HUES48 (cell line): ENCODE results near the gene DNHD1.
A peak's percentile ranks its signal among the peaks of the same experiment; 100 is the strongest.

Source experiments
- H3K27ac ChIP-seq: one replicate; pipeline ENCODE4 v1.7.0; 2013; ENCODE audit warnings: low read depth, low read length, inconsistent platforms
- H3K27me3 ChIP-seq: 2 replicates; pipeline ENCODE4 v1.6.1; 2013; ENCODE audit warnings: mild to moderate bottlenecking, low read length; ENCODE audit not compliant: control insufficient read depth, insufficient read depth
- H3K36me3 ChIP-seq: 2 replicates; pipeline ENCODE4 v1.6.1; 2013; ENCODE audit warnings: low read length; ENCODE audit not compliant: control insufficient read depth, insufficient read depth
- H3K4me1 ChIP-seq: 2 replicates; pipeline ENCODE4 v1.6.1; 2013; ENCODE audit warnings: mild to moderate bottlenecking, low read length; ENCODE audit not compliant: control insufficient read depth, insufficient read depth
- H3K4me3 ChIP-seq: 2 replicates; pipeline ENCODE4 v1.5.1; 2013; ENCODE audit warnings: mild to moderate bottlenecking, low read depth, low read length
- H3K9ac ChIP-seq: 2 replicates; pipeline ENCODE4 v1.6.1; 2013; ENCODE audit warnings: mild to moderate bottlenecking, low read depth, low read length, moderate library complexity
- H3K9me3 ChIP-seq: 2 replicates; pipeline ENCODE4 v1.6.1; 2013; ENCODE audit warnings: low read length; ENCODE audit not compliant: control insufficient read depth, insufficient read depth

The DNHD1 gene

DNA sequence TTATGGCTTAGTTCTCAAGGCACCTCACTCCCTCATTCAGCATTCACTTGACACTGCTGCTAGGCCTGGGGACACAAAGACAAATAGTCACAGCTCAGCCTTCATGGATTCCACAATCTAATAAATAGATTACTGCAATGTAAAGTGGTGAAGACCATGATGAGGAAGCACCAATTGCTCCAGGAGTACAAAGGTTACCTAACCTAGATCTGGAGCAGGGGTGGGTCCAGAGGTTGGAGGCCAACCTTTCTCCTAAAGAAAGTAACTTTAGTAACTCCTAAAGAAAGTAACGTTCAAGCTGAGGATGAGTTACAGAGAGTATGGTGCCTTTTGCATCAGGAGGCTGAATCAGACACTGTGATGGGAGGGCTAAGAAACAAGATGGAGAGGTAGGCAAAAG lies 27.5 kb upstream of the DNHD1 start:
- H3K36me3 ChIP-seq = no peaks in the 10 kb centered on the region
- no peaks in the 10 kb centered on the region for H3K9me3 ChIP-seq
- H3K9ac ChIP-seq = no peak overlapping the region
- H3K27ac ChIP-seq = no peak overlapping the region
- H3K4me1 ChIP-seq = peaks cover 18% of the 10 kb centered on the region
- H3K4me3 ChIP-seq = no peak overlapping the region
- H3K27me3 ChIP-seq = peaks cover 2% of the 10 kb centered on the region; the same call in 1 of the 2 replicates

DNA sequence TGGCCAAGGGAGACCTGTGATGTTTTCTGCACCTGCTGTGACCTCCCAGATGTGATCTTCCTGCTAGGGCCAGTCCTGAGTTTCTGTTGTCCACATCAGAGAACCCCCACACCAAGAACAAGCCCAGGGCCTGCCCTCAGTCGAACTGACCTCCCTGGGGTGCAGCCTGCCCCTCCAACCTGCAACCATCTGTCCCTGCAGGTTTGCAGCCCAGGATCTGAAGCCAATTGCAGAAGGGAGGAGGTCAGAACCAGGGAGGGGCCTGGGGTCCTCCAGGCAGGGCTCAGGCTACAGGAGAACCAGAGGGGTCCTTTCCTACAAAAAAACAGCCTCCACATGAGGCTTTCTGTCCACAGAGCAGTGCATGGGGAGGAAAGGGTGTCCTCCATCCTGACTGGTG lies 24.1 kb upstream of the DNHD1 start:
- H3K27ac ChIP-seq = no peak overlapping the region
- H3K9ac ChIP-seq = no peak overlapping the region
- H3K4me1 ChIP-seq = peaks cover 27% of the 10 kb centered on the region
- H3K4me3 ChIP-seq = peak overlapping the region; percentile 92; the same call in 1 of the 2 replicates
- no peaks in the 10 kb centered on the region for H3K9me3 ChIP-seq
- H3K36me3 ChIP-seq = peaks cover 15% of the 10 kb centered on the region
- peaks cover 2% of the 10 kb centered on the region; the same call in 1 of the 2 replicates for H3K27me3 ChIP-seq

GRCh38 chr11:6473451-6474412 lies 23.3 kb upstream of the DNHD1 start, which contains the start of gene TRIM3:
Gene TRIM3, minus strand, starts transcription at chr11:6473941. Its CDS starts 8,246 bp downstream, at chr11:6465695.
- peaks cover 25% of the 10 kb centered on the region for H3K4me1 ChIP-seq
- peak within 1 kb of the TSS; percentile 92 for H3K4me3 ChIP-seq
- no peaks in the 10 kb centered on the region for H3K9me3 ChIP-seq
- peak within 1 kb of the TSS; percentile 86 for H3K27ac ChIP-seq
- H3K9ac ChIP-seq = peak within 1 kb of the TSS; percentile 73
- H3K27me3 ChIP-seq = peaks cover 2% of the 10 kb centered on the region; the same call in 1 of the 2 replicates
- peaks cover 22% of the 10 kb centered on the region for H3K36me3 ChIP-seq

- peak overlapping the region; percentile 86 for H3K27ac ChIP-seq
- peak overlapping the region; percentile 73 for H3K9ac ChIP-seq
Observed at GRCh38 chr11:6474413-6474792, 22.7 kb upstream of the DNHD1 start.

DNA sequence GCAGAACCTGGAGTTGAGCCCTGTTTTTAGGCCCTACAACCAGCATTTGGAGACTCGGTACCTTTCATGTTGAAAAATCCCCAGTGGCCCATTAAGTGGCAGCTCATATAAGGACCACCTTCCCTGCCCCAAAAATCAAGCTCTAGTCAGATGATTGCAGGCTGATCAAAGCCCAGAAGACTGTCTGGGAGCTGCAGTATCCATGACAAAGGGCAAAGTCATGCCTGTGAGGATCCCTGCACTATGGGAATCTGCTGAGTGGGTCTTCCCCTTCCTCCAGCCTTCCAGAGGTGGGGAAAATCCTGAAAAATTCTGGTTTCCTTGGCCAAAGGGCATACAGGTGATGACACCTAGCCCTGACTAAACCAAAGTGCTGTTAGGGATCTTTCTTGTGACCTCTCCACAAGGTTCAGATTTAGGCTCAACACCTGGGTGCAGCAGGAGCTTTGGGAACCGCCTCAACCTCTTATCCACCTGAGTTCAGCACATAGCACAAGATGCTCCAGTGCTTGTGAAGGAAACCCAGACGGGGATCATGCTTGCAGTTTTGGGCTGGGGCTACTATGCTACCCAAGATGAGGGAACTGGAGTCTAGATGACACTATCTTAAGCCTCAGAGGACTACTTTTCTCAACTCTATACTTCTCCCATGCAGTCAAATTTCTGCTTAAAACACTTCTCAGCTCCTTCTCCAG lies 22.1 kb upstream of the DNHD1 start:
- no peak overlapping the region for H3K9ac ChIP-seq
- H3K4me3 ChIP-seq = peak overlapping the region; percentile 67
- no peaks in the 10 kb centered on the region for H3K9me3 ChIP-seq
- H3K36me3 ChIP-seq = peaks cover 35% of the 10 kb centered on the region
- peaks cover 18% of the 10 kb centered on the region for H3K4me1 ChIP-seq
- peak overlapping the region; percentile 86 for H3K27ac ChIP-seq
- peaks cover 2% of the 10 kb centered on the region; the same call in 1 of the 2 replicates for H3K27me3 ChIP-seq

More at GRCh38 chr11:6474413-6474792, 22.7 kb upstream of the DNHD1 start:
- Histone ChIP-seq H3K4me3 (peak overlapping the region; percentile 67), H3K36me3 (peaks cover 29% of the 10 kb centered on the region), H3K27me3 (peaks cover 2% of the 10 kb centered on the region; the same call in 1 of the 2 replicates), H3K9me3 (no peaks in the 10 kb centered on the region), H3K4me1 (peaks cover 21% of the 10 kb centered on the region)

- no peak overlapping the region for H3K9ac ChIP-seq
- H3K4me1 ChIP-seq = peaks cover 24% of the 10 kb centered on the region
- no peak overlapping the region for H3K4me3 ChIP-seq
- no peaks in the 10 kb centered on the region for H3K9me3 ChIP-seq
- peaks cover 36% of the 10 kb centered on the region for H3K36me3 ChIP-seq
- peaks cover 2% of the 10 kb centered on the region; the same call in 1 of the 2 replicates for H3K27me3 ChIP-seq
- no peak overlapping the region for H3K27ac ChIP-seq
Observed at GRCh38 chr11:6475936-6476335, 21.1 kb upstream of the DNHD1 start.

- Histone ChIP-seq H3K4me1 (peaks cover 24% of the 10 kb centered on the region), H3K27ac (no peak overlapping the region), H3K36me3 (peaks cover 36% of the 10 kb centered on the region)
Observed at GRCh38 chr11:6476571-6476970, 20.5 kb upstream of the DNHD1 start.

GRCh38 chr11:6480299-6480914 lies 16.7 kb upstream of the DNHD1 start:
- Histone ChIP-seq H3K4me3 (peak overlapping the region; percentile 100), H3K4me1 (peaks cover 12% of the 10 kb centered on the region), H3K9ac (peak overlapping the region; percentile 92), H3K27me3 (no peaks in the 10 kb centered on the region), H3K27ac (peak overlapping the region; percentile 95), H3K9me3 (no peaks in the 10 kb centered on the region), H3K36me3 (peaks cover 68% of the 10 kb centered on the region)

More at GRCh38 chr11:6476571-6476970, 20.5 kb upstream of the DNHD1 start:
- Histone ChIP-seq H3K27me3 (no peaks in the 10 kb centered on the region; the same call in 1 of the 2 replicates), H3K4me3 (no peak overlapping the region), H3K9ac (no peak overlapping the region), H3K9me3 (no peaks in the 10 kb centered on the region)

- no peaks in the 10 kb centered on the region for H3K9me3 ChIP-seq
- peaks cover 76% of the 10 kb centered on the region for H3K36me3 ChIP-seq
- peak within 1 kb of the TSS; percentile 95 for H3K9ac ChIP-seq
- H3K27me3 ChIP-seq = no peaks in the 10 kb centered on the region
- H3K27ac ChIP-seq = peak within 1 kb of the TSS; percentile 95
- H3K4me3 ChIP-seq = peak within 1 kb of the TSS; percentile 100
- peaks cover 12% of the 10 kb centered on the region for H3K4me1 ChIP-seq
Observed at GRCh38 chr11:6481012-6481923, 15.8 kb upstream of the DNHD1 start, which contains the start of the genes ARFIP2 and TIMM10B. Gene ARFIP2, minus strand, starts transcription at chr11:6481331. Its CDS starts 910 bp downstream, at chr11:6480421. Gene TIMM10B, plus strand, starts transcription at chr11:6481501. Its CDS starts 16 bp downstream, at chr11:6481517.

- Histone ChIP-seq H3K27me3 (no peaks in the 10 kb centered on the region), H3K9ac (peak overlapping the region; percentile 95), H3K4me3 (peak overlapping the region; percentile 100), H3K4me1 (peaks cover 12% of the 10 kb centered on the region), H3K27ac (peak overlapping the region; percentile 95), H3K36me3 (peaks cover 79% of the 10 kb centered on the region), H3K9me3 (no peaks in the 10 kb centered on the region)
Observed at GRCh38 chr11:6481924-6482275, 15.2 kb upstream of the DNHD1 start.
